ENCODE data around the gene AVPR2.

GRCh38 chrX:153873282-153874084 lies 31.0 kb upstream of the AVPR2 start:
- TF ChIP-seq, protein P1, sequence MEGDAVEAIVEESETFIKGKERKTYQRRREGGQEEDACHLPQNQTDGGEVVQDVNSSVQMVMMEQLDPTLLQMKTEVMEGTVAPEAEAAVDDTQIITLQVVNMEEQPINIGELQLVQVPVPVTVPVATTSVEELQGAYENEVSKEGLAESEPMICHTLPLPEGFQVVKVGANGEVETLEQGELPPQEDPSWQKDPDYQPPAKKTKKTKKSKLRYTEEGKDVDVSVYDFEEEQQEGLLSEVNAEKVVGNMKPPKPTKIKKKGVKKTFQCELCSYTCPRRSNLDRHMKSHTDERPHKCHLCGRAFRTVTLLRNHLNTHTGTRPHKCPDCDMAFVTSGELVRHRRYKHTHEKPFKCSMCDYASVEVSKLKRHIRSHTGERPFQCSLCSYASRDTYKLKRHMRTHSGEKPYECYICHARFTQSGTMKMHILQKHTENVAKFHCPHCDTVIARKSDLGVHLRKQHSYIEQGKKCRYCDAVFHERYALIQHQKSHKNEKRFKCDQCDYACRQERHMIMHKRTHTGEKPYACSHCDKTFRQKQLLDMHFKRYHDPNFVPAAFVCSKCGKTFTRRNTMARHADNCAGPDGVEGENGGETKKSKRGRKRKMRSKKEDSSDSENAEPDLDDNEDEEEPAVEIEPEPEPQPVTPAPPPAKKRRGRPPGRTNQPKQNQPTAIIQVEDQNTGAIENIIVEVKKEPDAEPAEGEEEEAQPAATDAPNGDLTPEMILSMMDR (IDR thresholded peaks at IDR 0.05) = no peak
- TF ChIP-seq ELK1 (IDR thresholded peaks at IDR 0.05; ENCODE audit: low read depth, low read length) = no peak
- TF ChIP-seq POLR2A (IDR thresholded peaks at IDR 0.05; ENCODE audit: low read length) = no peak
- no peak for TF ChIP-seq REST (IDR thresholded peaks at IDR 0.05)
- no peak for TF ChIP-seq CHD2 (IDR thresholded peaks at IDR 0.05; ENCODE audit: low read length, partially characterized antibody)
- no peak for TF ChIP-seq CBX2 (IDR thresholded peaks at IDR 0.05; ENCODE audit: borderline replicate concordance, low read depth)
- TF ChIP-seq BCL3 (IDR thresholded peaks at IDR 0.05) = no peak
- TF ChIP-seq HDAC2 (IDR thresholded peaks at IDR 0.05) = no peak
- TF ChIP-seq JUNB (IDR thresholded peaks at IDR 0.05) = no peak
- no peak for TF ChIP-seq RAD21 (conservative IDR thresholded peaks at IDR 0.05 in 1 of 2, IDR thresholded peaks at IDR 0.05 in 1 of 2)
- TF ChIP-seq ZC3H11A (IDR thresholded peaks at IDR 0.05) = no peak
